Measurements from ENCODE around the gene RACK1. TPM values are rescaled to one million over a fixed set of nuclear protein-coding genes. Genes with fewer than 3 reads are reported as not detected.
"Not testable (repeated sequence)": the region's sequence is repeated elsewhere in the genome, so short reads cannot be mapped to it uniquely, and the experiment has no call there.

Gene RACK1
- polyA plus RNA-seq, 1 of the 3 experiments (the other 2 are of a cell fraction), result 4,715 TPM

DNA sequence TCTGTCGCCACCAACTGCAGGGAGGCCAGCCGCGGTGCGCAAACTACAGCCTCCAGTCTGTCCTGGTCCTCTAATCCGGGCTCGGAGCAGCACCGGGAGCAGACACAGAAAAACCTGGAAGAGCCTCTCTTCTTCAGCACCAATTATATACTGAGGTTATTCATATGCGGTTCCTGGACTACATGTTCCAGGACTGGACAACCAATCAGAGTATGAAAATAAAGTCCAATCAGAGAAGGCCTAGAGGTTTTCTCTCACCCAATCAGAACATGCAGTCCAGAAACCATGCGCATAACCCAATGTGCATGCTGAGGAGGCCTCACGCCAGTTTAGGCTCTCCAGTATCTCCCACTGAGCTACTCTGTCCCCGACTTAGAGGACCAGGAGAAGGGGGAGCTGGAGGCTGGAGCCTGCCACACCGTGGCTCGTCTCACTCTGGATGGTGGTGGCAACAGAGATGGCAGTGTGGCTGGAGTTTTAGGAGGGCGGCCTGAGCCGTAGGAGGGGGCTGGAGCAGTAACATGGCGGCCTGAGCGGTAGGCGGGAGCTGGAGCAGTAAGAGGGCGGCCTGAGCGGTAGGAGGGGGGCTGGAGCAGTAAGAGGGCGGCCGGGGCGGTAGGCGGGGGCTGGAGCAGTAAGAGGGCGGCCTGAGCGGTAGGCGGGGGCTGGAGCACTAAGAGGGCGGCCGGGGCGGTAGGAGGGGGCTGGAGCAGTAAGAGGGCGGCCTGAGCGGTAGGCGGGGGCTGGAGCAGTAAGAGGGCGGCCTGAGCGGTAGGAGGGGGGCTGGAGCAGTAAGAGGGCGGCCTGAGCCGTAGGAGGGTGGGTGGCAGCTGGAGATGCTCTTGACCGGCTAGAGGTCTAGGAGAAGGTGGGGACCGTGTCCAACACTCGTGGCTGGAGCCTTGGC, 37.6 kb upstream of the RACK1 start (continued):
- TF ChIP-seq, protein P1, sequence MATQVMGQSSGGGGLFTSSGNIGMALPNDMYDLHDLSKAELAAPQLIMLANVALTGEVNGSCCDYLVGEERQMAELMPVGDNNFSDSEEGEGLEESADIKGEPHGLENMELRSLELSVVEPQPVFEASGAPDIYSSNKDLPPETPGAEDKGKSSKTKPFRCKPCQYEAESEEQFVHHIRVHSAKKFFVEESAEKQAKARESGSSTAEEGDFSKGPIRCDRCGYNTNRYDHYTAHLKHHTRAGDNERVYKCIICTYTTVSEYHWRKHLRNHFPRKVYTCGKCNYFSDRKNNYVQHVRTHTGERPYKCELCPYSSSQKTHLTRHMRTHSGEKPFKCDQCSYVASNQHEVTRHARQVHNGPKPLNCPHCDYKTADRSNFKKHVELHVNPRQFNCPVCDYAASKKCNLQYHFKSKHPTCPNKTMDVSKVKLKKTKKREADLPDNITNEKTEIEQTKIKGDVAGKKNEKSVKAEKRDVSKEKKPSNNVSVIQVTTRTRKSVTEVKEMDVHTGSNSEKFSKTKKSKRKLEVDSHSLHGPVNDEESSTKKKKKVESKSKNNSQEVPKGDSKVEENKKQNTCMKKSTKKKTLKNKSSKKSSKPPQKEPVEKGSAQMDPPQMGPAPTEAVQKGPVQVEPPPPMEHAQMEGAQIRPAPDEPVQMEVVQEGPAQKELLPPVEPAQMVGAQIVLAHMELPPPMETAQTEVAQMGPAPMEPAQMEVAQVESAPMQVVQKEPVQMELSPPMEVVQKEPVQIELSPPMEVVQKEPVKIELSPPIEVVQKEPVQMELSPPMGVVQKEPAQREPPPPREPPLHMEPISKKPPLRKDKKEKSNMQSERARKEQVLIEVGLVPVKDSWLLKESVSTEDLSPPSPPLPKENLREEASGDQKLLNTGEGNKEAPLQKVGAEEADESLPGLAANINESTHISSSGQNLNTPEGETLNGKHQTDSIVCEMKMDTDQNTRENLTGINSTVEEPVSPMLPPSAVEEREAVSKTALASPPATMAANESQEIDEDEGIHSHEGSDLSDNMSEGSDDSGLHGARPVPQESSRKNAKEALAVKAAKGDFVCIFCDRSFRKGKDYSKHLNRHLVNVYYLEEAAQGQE (IDR thresholded peaks at IDR 0.05; ENCODE audit: low read depth, low read length), result no peak
- TF ChIP-seq EP300 (IDR thresholded peaks at IDR 0.05; ENCODE audit: borderline replicate concordance in 1 of 2, low read depth in 1 of 2, low read length in 1 of 2) (no peak), NRF1 (IDR thresholded peaks at IDR 0.05; ENCODE audit: low read depth, low read length) (peak; percentile 64), TCF12 (IDR thresholded peaks at IDR 0.05) (no peak), FOXM1 (IDR thresholded peaks at IDR 0.05; ENCODE audit: low read depth) (no peak), NFIC (IDR thresholded peaks at IDR 0.05; ENCODE audit: borderline replicate concordance) (no peak), SMC3 (IDR thresholded peaks at IDR 0.05; ENCODE audit: low read depth, low read length) (no peak), FOSL2 (IDR thresholded peaks at IDR 0.05; ENCODE audit: borderline replicate concordance, low read depth) (no peak), RFX5 (IDR thresholded peaks at IDR 0.05; ENCODE audit: low read length) (peak; percentile 70)

DNA sequence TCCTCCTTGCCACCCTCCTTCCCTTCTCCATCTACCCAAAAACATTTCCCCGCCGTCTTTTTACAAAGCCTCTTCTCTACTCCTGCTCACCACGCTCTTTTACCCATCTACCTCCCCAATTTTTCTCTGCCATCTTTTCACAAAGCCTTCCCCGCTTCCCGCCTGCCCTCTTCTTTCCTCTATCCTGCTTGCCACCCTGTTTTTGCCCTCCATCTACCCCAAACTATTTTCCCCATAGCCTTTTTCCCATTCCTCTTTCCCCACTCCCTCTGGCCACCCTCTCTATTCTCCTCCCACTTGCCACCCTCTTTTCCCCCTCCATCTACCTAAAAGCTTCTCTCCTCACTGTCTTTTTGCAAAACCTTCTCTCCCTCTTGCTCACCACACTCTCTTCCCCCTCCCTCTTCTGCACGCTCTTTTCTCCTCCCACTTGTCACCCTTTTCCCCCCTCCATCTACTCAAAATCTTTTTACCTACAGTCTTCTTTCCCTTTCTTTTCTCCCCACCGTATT, 36.6 kb upstream of the RACK1 start:
- Histone ChIP-seq H3K4me2 (peak overlapping the region; percentile 96), H4K20me1 (ENCODE audit: insufficient read depth) (peaks cover 26% of the 10 kb centered on the region), H3K9ac (peak overlapping the region; percentile 92), H3K4me1 (ENCODE audit: control insufficient read depth in 1 of 2, insufficient read depth in 2 of 2, low read depth in 1 of 2, low read length in 1 of 2) (peaks cover 0 to 9% of the 10 kb centered on the region in 2 experiments; a peak in 1 of 4 replicates), H3K4me3 (ENCODE audit: low read depth in 2 of 2, low read length in 1 of 2) (peak overlapping the region; percentile 70 to 82), H3K27me3 (ENCODE audit: insufficient read depth) (no peaks in the 10 kb centered on the region), H3K36me3 (replicated peaks in 1 of 2; ENCODE audit: control insufficient read depth in 1 of 2, insufficient read depth in 2 of 2, low read length in 1 of 2) (peaks cover 6% of the 10 kb centered on the region in 2 experiments), H3K27ac (ENCODE audit: low read depth in 2 of 2, low read length in 1 of 2) (peak overlapping the region; percentile 79 to 86; a peak in 3 of 4 replicates), H3K9me3 (no peaks in the 10 kb centered on the region), H3F3A (replicated peaks; ENCODE audit: insufficient read depth) (peaks cover 14% of the 10 kb centered on the region), H3K79me2 (ENCODE audit: insufficient read depth) (peaks cover 22% of the 10 kb centered on the region), H3K9me2 (no peaks in the 10 kb centered on the region), H2AFZ (ENCODE audit: low read depth) (peak overlapping the region; percentile 87; the same call in 1 of the 2 replicates)
- POLR2A ChIA-PET, result interaction anchor here (2.1 kb wide), 1 partner anchor 18 kb away, joined by 20 read pairs; no protein-coding TSS in a partner anchor
- TF ChIP-seq MXI1 (IDR thresholded peaks at IDR 0.05; ENCODE audit: low read depth, low read length), result peak; percentile 26; the same call in 1 of the 2 replicates
- TF ChIP-seq, protein P2, sequence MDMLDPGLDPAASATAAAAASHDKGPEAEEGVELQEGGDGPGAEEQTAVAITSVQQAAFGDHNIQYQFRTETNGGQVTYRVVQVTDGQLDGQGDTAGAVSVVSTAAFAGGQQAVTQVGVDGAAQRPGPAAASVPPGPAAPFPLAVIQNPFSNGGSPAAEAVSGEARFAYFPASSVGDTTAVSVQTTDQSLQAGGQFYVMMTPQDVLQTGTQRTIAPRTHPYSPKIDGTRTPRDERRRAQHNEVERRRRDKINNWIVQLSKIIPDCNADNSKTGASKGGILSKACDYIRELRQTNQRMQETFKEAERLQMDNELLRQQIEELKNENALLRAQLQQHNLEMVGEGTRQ (IDR thresholded peaks at IDR 0.05; ENCODE audit: borderline replicate concordance, low read depth, low read length), result no peak
- CTCF ChIA-PET, result interaction anchor here (1.8 kb wide), 1 partner anchor 19 kb away, joined by 7 read pairs; the partner anchor contains the start of gene TRIM52
- no peak for DNase-seq
- 10% methylated on average over 7 of the region's 7 CpGs for WGBS (ENCODE audit: low lambda C conversion rate)

DNA sequence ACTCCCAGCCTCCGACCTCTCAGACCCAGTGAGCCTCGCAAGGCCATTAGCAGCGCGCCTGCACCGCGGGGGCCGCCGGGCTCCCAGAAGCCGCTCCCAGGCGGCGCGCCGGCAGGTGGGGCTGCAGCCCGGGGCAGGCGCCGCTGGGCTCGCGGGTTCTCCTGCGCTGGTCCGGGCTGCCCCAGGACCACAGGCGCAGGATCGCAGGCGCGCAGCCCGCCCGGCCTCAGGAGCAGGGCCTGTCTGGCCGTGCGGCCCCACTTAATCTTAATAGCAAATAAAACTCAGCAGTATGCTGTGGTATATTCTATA, 29.7 kb upstream of the RACK1 start:
- H4K20me1 ChIP-seq (ENCODE audit: insufficient read depth); H3K27me3 ChIP-seq (ENCODE audit: insufficient read depth); H3K27ac ChIP-seq (ENCODE audit: low read depth in 2 of 2, low read length in 1 of 2); H3F3A ChIP-seq (replicated peaks; ENCODE audit: insufficient read depth); H3K4me1 ChIP-seq (ENCODE audit: control insufficient read depth in 1 of 2, insufficient read depth in 2 of 2, low read depth in 1 of 2, low read length in 1 of 2); POLR2A ChIA-PET; H3K79me2 ChIP-seq (ENCODE audit: insufficient read depth); H3K4me3 ChIP-seq (ENCODE audit: low read depth in 2 of 2, low read length in 1 of 2); H3K4me2 ChIP-seq; DNase-seq; H2AFZ ChIP-seq (ENCODE audit: low read depth); H3K9ac ChIP-seq; H3K36me3 ChIP-seq (replicated peaks in 1 of 2; ENCODE audit: control insufficient read depth in 1 of 2, insufficient read depth in 2 of 2, low read length in 1 of 2); H3K9me3 ChIP-seq; H3K9me2 ChIP-seq: not testable (repeated sequence)
- CTCF ChIA-PET, result interaction anchor here (0.7 kb wide), 1 partner anchor 31 kb away, joined by 3 read pairs; no protein-coding TSS in a partner anchor
- WGBS (ENCODE audit: low lambda C conversion rate), result 98% methylated on average over 19 of the region's 28 CpGs
